GM20000 (cell line): ENCODE data around the gene TSPAN4.

Experiments used
- DNase-seq: peaks from one replicate; pipeline ENCODE4 v3.0.0; 2012; ENCODE audit warnings: low spot score
- CTCF ChIP-seq: IDR thresholded peaks from 2 replicates; pipeline ENCODE4 v1.5.1; 2012; ENCODE audit warnings: mild to moderate bottlenecking, control low read depth; ENCODE audit errors: extremely low read depth, missing control alignments

The TSPAN4 gene

DNA sequence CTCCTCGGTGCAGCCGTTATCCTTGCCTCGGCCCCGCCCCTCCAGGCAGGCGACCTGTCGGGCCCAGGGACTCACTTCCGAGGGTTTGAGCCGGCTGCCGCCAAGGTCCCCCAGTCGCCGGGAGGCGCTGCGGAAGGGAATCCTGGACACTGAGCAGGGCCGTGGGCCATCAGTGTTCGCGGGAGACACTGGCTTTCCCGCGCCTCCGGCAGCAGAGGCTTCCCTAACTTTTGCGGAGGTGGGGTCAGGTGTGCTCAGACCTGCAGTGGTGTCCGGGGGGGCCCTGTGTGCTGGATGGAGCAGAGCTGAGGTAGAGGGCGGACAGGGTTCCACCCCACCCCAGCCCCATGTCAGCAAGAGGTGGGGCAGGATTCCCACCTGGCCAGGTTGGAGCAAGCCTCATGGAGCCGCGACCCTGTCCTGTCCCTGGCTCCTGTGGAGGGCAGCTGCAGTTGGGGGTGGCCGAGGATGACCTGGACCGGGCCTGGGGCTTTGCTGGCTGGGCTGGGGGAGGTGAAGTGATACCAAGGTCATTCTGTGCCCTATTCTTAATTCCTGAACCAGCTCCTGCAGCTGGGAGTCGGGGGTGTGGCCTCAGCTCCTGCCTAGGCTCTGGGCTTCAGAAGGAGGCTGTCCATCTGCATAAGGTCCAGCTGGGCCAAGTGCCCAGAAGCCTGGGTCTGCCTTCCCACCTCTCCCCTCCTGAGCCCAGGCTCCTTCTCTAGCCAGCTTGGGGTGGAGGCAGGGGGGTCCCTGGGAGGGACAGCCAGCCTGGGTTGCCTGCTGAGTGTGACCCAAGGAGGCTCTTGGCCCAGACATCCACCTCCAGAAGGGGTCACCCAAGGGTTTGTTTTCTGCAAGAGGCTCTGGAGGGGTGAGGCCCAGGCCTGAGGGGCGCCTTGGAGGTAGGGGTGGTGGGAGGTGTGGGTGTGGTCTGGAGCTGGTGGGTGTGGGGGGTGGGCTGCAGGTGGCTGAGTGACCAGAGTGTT, 8.4 kb downstream of the TSPAN4 start:
- peak; percentile 73 for DNase-seq
- TF ChIP-seq CTCF = peak; percentile 12

GRCh38 chr11:852762-853161, 10.1 kb downstream of the TSPAN4 start:
- TF ChIP-seq CTCF = no peak
- no peak for DNase-seq

- no peak for TF ChIP-seq CTCF
These were observed 11.2 kb downstream of the TSPAN4 start for GRCh38 chr11:853682-854448.

GRCh38 chr11:854601-855329, 12.1 kb downstream of the TSPAN4 start:
- DNase-seq = no peak
- no peak for TF ChIP-seq CTCF

More at GRCh38 chr11:853682-854448, 11.2 kb downstream of the TSPAN4 start:
- DNase-seq = no peak

DNA sequence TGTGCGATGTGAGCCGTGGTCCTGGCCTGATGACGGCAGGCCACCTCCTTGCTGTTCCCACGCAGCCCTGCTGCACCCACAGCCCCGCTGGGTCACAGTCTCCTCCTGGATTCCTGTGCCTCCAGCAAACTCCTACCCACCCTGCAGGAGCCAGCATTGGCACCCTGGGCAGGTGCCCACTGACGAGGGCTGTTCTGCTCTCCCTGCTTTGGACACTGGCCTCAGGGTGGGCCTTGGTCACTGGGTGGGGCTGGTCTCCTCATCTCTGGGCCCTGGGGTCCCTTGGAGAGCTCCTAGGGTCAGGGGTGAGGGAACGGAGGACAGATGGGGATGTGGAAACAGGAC, 12.7 kb downstream of the TSPAN4 start:
- DNase-seq = no peak
- no peak for TF ChIP-seq CTCF

- no peak for TF ChIP-seq CTCF
- DNase-seq = no peak
These were observed 13.1 kb downstream of the TSPAN4 start for GRCh38 chr11:855796-856195.

GRCh38 chr11:856397-856796, 13.7 kb downstream of the TSPAN4 start:
- no peak for DNase-seq
- no peak for TF ChIP-seq CTCF
